Activated effector memory CD4-positive, alpha-beta T cell treated with anti-CD3 and anti-CD28 coated beads, Interleukin-2, amount 50 U/mL, for 16 hours (primary cell): ENCODE measurements around the gene AKAP6.

Experiments
- DNase-seq: peaks from one replicate; pipeline ENCODE4 v3.0.0-alpha.2; 2020

The AKAP6 gene

DNA sequence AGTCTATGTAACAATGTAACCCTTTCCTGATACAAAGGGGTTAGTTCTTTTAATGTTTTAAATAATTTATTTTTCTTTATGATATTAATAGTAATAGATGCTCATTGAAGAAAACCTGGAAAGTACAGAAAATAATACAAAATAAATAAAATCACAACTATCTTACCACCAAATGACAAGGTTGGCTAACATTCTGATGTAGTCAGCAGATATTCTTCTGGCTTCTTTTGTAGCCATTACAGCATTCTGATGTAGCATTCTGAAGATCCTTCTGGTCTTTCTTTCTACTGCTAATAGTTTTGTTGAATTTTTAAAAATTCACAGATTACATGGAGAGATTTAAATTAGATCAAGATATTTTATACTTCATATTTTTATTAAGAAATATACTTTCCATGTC is 301.6 kb downstream of the AKAP6 start:
- no peak for DNase-seq

DNA sequence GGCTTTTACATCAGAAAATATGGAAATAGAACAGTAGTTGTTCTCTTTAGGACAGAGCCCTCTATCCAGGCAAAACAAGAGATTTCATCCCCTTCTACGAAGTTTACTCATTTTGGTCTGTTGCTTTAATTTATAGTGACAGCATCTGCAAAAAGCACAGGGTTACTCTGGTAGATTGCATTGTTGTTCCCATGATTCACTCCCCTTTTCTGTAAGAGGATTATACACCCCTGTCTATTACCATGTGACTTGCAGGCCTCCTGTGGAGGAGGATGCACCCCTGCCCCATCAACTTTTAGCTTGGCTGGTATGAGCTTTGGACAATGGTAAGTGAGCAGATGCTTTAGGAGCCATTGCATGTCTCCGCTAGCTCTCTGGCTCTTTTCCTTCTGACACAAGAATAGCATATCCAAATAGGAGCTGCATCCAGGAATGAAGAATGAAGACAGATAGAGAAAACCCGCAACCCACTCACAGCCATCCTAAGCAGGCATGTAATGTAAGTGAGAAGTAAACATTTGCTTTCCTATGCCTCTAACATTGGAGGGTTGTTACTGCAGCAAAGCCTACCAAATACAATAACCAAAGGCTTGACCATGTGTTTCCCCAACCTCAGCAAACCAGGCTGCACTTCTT is 304.2 kb downstream of the AKAP6 start:
- no peak for DNase-seq

DNA sequence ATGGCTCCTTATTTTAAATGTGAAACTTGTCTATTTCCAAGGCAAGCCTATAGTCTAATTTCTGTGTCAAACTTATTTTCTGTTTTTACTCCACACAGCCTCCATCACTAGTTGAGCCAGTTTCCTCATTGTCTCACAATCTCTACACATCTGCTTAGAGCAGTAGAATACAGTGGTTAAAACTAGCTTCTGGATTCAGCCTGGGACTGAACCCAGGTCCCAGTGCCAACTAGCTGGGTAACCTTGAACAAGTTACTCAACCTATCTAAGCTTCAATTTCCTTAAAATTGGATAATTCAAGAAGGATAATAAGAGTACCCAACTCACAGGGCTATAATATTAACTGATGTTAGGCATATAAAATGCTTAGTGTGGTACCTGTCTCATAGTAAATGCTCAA is 304.8 kb downstream of the AKAP6 start:
- DNase-seq = no peak

DNA sequence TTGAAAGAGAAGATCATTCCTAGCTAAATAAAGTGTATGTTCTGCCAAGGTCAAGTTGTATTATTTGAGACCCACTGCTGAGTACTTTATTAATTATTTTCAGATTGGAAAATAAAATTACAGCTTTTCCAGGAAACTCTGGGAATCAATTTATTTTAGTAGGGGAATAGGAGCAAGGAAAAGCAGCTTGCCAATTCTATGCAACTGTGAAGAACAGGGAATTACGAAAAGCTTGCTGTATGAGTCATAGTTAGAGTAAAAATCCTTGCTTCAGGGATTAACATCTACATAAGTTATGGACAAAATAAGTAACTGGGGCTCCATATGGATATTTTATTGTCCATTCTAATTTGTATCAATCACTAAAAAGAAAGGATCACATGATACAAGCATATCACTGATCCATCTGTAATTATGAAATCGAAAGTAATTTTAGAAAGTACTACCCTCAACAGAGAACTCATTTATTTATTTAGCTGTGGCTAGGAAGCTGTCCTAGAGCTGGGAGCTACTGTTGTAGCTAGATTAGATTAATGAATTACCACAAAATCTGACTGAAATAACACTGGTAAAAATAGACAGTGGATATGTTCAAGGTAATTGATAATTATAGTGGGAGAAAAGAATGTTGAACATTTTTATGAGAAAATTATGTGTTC is 306.1 kb downstream of the AKAP6 start:
- DNase-seq = no peak

DNA sequence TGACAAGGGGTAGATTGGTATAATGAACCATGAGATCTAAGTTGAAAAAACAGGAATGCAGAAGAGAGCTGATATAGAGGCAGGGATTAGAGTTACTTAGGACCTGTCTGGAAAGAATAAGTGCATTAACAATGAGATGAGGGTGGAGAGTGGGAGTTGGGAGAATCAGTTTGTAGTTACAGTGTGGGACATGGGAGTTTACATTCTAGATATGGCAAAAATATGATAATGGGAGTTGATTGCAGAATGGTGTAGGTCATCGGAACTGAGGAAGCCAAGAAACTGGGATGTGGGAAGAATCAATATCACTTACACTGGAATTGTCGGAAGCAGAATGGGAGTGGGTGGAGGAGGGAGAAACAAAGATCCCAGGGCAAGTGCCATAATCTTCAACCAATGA is 308.5 kb downstream of the AKAP6 start:
- DNase-seq = no peak

DNA sequence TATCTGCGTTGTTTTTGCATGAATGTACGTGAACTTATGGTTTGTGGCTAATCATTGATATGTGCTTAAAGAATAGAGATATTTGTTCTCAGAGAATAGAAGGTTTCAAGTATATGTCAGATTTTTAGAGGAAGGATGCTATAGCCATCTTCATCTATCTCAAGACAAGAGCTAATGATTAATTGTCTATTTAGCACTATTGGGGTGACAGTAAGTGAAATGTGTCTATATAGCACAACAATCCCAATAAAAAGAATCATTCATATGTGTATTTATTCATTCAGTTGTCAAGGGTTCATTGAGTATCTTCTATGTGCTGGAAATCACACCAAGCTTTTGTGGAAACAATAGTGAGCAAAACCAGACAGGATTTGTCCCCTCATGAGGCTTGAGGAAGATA is 310.1 kb downstream of the AKAP6 start:
- no peak for DNase-seq

DNA sequence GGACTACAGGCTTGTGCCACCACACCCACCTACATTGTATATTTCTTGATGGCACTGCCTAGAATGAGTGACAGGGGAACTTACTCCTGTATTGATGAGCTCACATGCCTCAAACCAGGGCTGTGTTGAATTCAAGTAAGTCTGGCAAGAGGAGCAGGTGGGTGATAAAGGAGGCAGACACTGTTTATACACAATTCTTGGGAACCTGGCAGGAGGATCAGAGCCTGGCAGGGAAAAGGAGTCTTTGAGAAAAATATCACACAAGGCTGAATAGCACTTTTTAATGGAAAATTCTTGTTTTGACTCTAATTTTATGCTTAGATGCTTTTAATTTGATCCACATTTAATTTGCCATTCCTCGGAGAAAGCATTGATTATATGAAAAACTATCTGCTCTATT is 316.5 kb downstream of the AKAP6 start:
- no peak for DNase-seq

DNA sequence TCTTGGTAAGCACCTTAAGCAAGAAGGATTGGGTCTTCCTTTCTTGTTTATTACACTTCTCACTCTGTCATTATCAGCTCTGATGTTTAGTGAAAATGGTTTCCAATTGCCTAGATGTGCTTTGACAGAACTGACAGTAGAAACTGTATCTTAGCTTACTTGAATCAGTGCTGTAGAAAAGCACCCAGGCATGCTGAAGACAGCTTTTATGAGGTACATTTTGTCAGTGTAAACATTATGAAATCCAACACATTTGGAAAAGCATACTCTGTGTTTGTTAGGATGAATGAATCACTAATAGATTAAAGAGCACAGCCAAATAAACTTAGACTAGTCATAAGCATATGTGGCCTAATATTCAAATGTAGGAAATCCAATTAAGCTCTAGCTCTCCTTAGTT is 319.3 kb downstream of the AKAP6 start:
- no peak for DNase-seq

DNA sequence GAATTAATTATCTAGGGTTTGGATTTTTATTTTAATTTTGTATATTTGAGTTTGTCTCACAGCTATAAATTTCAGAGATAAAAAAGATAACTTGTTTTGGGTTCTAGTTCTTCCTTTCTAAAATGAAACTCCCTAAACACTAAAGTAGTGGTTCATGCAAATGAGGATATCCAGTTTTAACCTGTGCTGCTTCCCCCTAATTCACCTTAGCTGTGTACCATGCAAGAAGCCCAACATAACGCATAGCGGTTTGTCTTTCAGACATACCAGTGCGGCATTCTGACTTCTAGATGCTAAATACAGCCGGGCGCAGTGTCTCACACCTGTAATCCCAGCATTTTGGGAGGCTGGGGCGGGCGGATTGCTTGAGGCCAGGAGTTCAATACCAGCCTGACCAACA is 320.9 kb downstream of the AKAP6 start:
- DNase-seq = no peak

DNA sequence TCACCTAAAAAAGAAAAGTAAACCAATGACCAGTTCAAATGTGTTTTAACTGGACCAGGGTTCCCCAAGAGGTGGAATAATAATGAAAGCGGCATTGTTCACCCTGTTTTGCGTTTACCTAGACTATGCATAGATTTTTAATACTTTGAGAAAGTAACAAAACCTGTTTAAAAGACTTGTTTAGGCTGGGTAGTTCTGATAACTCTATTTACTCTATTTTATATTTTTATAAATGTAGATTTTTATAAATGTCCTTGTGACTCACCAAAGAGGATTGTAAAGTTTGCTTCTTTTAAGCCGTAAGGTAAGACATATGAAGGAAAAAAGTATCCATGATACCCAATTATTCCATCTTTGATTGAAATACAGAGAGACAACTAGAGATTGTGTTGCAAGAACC is 321.6 kb downstream of the AKAP6 start:
- DNase-seq = no peak

DNA sequence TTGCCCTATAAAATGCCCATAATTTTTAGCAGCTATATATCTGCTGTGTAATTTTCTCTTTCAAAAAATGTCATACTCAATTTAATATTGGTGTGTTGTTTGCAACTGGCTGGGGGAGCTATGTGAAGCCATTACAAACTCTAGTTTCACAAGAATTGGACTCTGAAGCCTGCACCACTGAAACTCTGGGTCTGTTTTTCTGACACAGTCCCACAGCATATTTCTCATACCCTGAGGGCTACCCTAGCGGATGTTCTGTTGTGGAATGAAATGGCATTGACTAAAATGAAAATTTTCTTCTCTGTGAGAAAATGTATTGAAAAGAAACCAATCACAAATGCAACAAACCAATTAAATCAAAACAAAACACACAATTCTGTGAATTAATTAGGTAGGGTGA is 325.0 kb downstream of the AKAP6 start:
- no peak for DNase-seq

DNA sequence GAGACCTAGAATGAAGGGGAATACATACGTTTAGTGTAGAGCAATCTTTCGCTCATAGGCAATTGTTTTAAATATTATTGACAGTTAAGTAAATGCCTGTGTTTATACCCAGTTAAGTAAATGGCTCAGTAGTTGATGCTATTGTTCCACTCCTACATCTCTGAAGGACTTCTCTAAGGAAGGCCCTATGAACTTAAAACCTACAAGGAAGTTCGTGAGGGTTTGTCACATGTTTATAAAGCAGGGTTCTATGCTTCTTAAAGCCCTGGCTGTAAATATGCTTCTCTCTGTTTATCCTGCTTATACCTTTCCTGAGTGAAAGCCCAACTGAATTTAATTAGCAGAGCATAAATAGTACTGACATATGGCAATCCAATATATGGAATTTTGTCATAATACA is 327.5 kb downstream of the AKAP6 start:
- DNase-seq = no peak

DNA sequence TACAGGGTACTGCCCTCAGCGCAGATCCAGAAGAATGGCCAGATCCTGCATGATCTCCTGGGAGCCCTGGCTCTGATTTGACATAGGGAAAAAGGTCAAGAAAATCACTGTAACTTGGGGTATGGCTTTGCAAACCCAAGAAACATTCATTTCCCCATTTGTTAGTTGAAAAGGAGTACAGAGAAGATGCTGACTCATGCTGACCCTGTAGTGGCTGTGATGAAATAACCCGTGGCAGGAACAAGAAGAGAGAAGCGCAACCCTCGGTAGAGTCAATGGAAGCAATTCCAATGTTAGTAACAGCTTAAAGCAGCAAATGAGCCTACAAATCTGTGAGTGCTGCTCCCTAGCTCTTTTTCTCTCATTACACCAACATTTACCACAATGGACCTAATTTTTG is 328.0 kb downstream of the AKAP6 start:
- DNase-seq = no peak

DNA sequence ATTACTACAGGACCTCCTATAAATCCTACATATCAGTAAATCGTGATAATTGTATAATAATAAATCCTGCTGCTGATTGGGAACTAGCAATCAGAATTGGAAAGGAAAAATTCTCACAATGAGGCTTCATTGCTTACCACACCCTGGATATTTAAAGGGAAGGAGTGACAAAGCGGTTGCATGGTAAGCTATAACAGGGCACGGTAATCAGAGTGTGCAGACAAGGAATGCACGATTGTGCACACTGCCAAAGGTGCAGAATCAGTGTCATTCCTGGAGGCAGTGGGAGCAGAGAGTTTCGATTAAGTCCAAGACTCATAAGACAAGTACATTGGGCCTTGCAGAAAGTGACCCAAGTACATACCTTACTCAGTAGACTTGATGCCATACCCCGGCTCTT is 332.1 kb downstream of the AKAP6 start:
- no peak for DNase-seq

DNA sequence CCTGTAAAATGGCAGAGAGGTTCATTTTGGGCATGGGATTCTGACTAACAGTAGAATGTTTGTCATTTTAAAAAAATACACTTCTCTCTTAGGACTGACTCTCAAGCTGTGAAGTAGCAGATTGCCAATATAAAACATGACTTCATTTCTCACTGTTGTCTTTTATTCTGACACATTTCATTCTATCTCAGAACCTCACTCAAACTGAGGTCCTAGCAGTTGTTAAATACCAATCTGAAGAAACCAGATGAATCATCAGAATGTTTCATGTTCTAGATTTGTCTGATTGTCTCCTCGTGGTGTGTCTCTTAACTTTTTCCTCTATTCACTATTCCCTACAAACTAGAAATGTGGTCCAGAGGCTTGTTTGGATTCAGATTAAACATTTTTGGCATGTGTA is 333.1 kb downstream of the AKAP6 start:
- no peak for DNase-seq

DNA sequence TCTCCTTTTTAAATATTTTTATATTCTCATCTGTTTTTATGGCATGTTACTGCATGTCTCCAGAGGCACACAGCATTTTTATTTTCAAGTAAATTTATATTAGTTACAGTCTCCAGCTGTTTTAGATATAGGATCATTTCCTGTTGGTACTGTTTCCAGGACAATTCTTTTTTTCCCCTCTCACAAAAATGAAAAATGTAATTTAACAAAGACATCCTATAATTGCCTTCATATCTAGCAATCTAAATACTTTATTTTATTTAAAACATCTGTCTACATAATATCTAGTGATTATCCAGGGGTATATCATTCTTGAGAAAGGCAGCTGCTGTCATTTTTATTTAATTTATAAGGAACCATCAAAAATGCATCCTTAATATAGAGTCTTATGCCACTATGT is 337.2 kb downstream of the AKAP6 start:
- no peak for DNase-seq

DNA sequence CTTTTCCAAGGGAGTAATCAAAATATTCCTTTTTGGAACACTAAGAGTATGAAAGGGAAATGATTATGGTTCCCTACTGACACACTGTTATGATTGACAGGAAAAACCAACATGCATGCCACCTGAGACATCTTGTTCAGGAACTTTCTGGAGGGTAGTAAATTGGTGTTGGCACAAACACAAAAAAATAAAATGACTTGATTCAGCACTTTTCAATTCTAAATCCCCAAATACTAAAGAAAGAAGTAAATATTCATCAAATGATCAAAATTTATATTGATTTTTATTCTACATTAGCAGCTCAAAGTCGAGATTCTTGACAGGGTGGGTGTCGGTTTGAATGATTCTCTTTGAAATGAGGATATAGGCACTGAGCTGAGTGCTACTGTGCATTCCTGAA is 338.2 kb downstream of the AKAP6 start:
- no peak for DNase-seq

DNA sequence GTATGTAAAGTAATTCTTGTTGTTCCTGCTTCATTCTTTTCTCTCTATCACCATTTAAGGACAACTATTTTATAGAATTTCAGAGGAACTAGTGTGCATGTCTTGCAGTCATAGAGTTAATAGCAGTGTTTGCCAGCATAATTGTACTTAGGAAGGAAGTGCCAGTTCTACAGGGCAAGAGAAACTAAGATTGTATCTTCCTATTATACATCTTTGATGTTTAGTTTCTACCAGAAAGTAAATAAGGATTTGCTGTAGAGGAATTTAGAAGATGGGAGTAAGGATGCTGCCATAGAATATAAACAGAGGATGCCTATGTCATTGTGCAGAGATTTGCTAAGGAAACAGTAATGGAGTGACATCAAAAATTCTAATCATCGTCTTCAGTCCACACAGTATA is 338.7 kb downstream of the AKAP6 start:
- no peak for DNase-seq

DNA sequence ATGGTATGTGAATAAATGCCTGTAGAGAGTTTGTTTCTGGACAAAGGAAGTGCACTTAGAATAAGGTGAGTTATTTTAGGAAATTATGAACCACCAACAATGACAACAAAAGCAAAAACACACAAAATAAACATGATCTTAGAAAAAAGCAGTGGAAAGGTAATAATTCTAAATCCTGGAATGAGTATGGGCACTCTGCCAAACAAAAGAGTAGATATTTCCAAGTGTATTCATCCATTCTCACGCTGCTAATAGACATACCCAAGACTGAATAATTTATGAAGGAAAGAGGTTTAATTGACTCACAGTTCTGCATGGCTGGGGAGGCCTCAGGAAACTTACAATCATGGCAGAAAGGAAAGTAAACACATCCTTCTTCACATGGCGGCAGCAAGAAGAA is 340.3 kb downstream of the AKAP6 start:
- no peak for DNase-seq

DNA sequence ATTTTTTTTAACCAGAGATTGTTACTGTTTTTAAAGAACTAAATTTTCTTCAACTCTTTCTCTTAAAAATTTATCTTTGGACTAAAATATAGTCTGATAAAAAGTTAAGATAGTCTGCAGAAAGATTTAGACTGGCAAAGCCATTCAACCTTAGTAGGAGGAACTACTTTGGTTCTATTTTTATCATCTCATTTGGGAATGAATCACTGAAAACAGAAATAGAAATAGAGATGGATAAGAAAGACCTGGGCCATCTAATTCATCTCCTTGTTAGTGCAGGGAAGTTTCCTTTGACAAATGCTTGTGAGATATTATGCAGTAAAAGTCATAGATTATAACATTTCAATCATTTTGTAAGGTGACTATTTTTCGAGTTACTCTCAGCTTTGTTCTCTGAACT is 346.3 kb downstream of the AKAP6 start:
- DNase-seq = no peak

DNA sequence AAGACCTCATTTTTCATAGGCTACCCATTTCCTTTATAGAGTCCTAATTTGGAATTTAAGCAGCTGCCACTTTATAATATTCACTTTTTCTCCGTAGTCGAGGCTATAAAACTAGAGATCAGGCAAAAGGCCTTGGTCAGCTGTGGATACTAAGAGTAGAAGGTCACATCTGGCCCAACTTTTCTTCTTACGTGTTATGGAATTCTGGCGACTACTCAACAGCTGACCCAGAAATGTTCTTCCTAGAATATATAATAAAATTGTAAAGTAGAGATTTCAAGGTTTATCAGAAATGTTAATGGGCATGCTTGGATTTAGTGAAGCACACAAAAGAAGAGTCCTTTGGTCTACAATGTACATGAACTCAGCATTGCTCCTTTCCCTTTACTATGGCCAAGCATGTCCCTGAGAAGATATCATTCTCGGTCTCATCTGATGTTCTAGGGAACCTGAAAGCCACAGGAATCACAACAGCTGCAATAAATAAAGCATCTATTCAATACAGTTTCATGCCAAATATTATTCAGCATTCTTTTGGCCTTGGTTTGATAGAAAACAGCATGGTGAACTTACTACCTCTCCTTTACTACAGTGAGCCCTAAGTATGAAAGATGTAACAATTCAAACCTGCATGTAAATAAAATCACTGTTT is 348.2 kb downstream of the AKAP6 start:
- DNase-seq = no peak

DNA sequence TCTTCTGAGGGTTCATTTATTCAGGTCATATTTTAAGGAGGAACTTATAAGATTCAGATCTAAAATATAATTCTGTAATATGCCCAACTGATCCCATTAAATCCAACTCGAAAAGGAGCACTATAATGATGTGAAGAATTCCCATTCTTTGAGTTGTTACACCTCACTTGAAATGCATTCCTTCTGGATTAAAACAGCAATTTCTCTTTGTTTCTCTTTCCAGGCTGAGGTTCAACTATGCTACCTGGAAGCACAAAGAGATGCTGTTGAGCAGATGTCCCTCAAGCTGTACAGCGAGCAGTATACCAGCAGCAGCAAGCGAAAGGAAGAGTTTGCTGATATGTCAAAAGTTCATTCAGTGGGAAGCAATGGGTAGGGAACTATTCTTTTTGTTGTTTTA is 349.0 kb downstream of the AKAP6 start:
- DNase-seq = no peak

DNA sequence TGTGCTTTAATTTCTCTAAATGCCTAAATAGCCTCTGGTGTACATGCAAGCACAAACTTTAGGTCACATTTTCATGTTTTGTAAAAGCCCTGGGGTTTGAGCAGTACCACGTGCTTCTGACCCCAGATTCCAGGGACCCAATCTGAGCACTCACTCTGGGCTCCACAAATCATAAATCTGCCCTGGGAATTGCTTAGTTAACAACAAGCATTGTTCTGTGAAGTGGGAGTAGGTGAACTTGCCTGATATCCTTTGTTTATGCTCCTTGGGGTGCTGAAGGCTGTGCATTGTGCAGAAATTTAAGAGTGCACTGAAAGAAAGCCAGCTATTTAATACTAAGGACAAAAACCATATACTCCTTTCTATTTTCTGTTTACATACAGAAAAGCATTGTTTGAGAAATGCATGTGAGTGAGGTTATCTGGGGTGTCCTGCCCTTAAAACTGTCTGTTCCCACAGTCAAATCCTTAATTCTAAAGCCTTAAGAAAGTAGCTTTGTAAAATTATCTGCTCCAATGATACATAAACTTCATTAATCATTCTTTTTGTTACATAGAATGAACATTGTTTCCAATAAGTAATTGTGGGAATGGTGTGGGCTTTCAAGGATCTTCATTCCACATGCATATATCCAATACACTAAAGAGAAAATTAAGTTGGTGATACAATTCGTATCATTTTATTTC is 351.0 kb downstream of the AKAP6 start:
- DNase-seq = no peak

DNA sequence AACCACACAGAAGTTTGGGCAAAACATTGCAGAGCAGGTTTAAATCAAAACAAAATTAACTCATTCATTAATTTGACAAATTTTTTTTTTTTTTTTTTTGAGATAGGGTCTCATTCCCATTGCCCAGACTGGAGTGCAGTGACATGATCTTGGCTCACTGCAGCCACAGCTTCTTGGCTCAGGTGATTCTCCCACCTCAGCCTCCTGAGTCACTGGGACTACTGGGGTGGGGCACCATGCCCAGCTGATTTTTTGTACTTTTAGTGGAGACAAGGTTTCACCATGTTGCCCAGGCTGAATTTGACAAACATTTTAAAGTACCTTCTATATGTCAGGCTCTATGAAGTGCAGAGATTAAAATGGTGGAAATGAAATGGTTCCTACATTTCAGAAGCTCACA is 352.5 kb downstream of the AKAP6 start:
- DNase-seq = no peak
